Measurements from ENCODE around the gene RIMS3. TPM values are rescaled to one million over a fixed set of nuclear protein-coding genes. Genes with fewer than 3 reads are reported as not detected.

RIMS3 gene
- total RNA-seq = 0.52 TPM

- Histone ChIP-seq H3K4me1 (ENCODE audit: control insufficient read depth in 3 of 3, insufficient read depth in 3 of 3, low read length in 3 of 3) (peaks cover 0 to 9% (median 0%) of the 10 kb centered on the region in 3 donors), H3K27ac (ENCODE audit: low read depth, low read length) (no peak within 1 kb of the TSS), H3K36me3 (ENCODE audit: control insufficient read depth in 3 of 3, insufficient read depth in 3 of 3, low read length in 3 of 3) (no peaks in the 10 kb centered on the region), H3K27me3 (ENCODE audit: control insufficient read depth in 3 of 3, insufficient read depth in 3 of 3, low read length in 3 of 3) (peaks cover 0 to 3% (median 0%) of the 10 kb centered on the region in 3 donors), H3K9ac (ENCODE audit: low read depth in 1 of 3, low read length in 3 of 3) (peak within 1 kb of the TSS in 1 of 3 donors; percentile 62), H3K4me3 (ENCODE audit: low read length in 3 of 3) (peak within 1 kb of the TSS; percentile 43 to 58 (median 52)), H3K9me3 (ENCODE audit: control insufficient read depth in 3 of 3, low read length in 3 of 3) (no peaks in the 10 kb centered on the region)
Measured at GRCh38 chr1:40665335-40666171, at the start of gene RIMS3. Gene RIMS3, minus strand, starts transcription at chr1:40665682. Its CDS starts 23,757 bp downstream, at chr1:40641925.

- Histone ChIP-seq H3K9me3 (ENCODE audit: control insufficient read depth in 3 of 3, low read length in 3 of 3) (no peaks in the 10 kb centered on the region), H3K27me3 (ENCODE audit: control insufficient read depth in 3 of 3, insufficient read depth in 3 of 3, low read length in 3 of 3) (no peaks in the 10 kb centered on the region), H3K4me1 (ENCODE audit: control insufficient read depth in 3 of 3, insufficient read depth in 3 of 3, low read length in 3 of 3) (peaks cover 31 to 65% (median 39%) of the 10 kb centered on the region in 3 donors), H3K36me3 (ENCODE audit: control insufficient read depth in 3 of 3, insufficient read depth in 3 of 3, low read length in 3 of 3) (no peaks in the 10 kb centered on the region), H3K9ac (ENCODE audit: low read depth in 1 of 3, low read length in 3 of 3) (no peak overlapping the region), H3K4me3 (ENCODE audit: low read length in 3 of 3) (no peak overlapping the region), H3K27ac (ENCODE audit: low read depth, low read length) (peak overlapping the region; percentile 12)
Measured at GRCh38 chr1:40712997-40713396, 47.5 kb upstream of the RIMS3 start.

GRCh38 chr1:40712405-40712944 is 47.0 kb upstream of the RIMS3 start:
- no peaks in the 10 kb centered on the region for H3K36me3 ChIP-seq (ENCODE audit: control insufficient read depth in 3 of 3, insufficient read depth in 3 of 3, low read length in 3 of 3)
- H3K4me1 ChIP-seq (ENCODE audit: control insufficient read depth in 3 of 3, insufficient read depth in 3 of 3, low read length in 3 of 3) = peaks cover 31 to 63% (median 39%) of the 10 kb centered on the region in 3 donors
- no peaks in the 10 kb centered on the region for H3K27me3 ChIP-seq (ENCODE audit: control insufficient read depth in 3 of 3, insufficient read depth in 3 of 3, low read length in 3 of 3)
- peak overlapping the region; percentile 93 for H3K27ac ChIP-seq (ENCODE audit: low read depth, low read length)
- no peaks in the 10 kb centered on the region for H3K9me3 ChIP-seq (ENCODE audit: control insufficient read depth in 3 of 3, low read length in 3 of 3)
- no peak overlapping the region for H3K4me3 ChIP-seq (ENCODE audit: low read length in 3 of 3)
- H3K9ac ChIP-seq (ENCODE audit: low read depth in 1 of 3, low read length in 3 of 3) = peak overlapping the region; percentile 7 to 66 (median 20)

- H3K9me3 ChIP-seq (ENCODE audit: control insufficient read depth in 3 of 3, low read length in 3 of 3) = no peaks in the 10 kb centered on the region
- H3K9ac ChIP-seq (ENCODE audit: low read depth in 1 of 3, low read length in 3 of 3) = peak overlapping the region; percentile 66 to 91 (median 89)
- H3K27me3 ChIP-seq (ENCODE audit: control insufficient read depth in 3 of 3, insufficient read depth in 3 of 3, low read length in 3 of 3) = no peaks in the 10 kb centered on the region
- peak overlapping the region; percentile 46 to 95 (median 84) for H3K4me3 ChIP-seq (ENCODE audit: low read length in 3 of 3)
- peak overlapping the region; percentile 93 for H3K27ac ChIP-seq (ENCODE audit: low read depth, low read length)
- no peaks in the 10 kb centered on the region for H3K36me3 ChIP-seq (ENCODE audit: control insufficient read depth in 3 of 3, insufficient read depth in 3 of 3, low read length in 3 of 3)
- peaks cover 31 to 63% (median 32%) of the 10 kb centered on the region in 3 donors for H3K4me1 ChIP-seq (ENCODE audit: control insufficient read depth in 3 of 3, insufficient read depth in 3 of 3, low read length in 3 of 3)
Measured at GRCh38 chr1:40711465-40712404, 46.3 kb upstream of the RIMS3 start.

GRCh38 chr1:40710581-40711315 is 45.3 kb upstream of the RIMS3 start:
- Histone ChIP-seq H3K4me1 (ENCODE audit: control insufficient read depth in 3 of 3, insufficient read depth in 3 of 3, low read length in 3 of 3) (peaks cover 27 to 55% (median 27%) of the 10 kb centered on the region in 3 donors), H3K27ac (ENCODE audit: low read depth, low read length) (peak overlapping the region; percentile 93)

GRCh38 chr1:40709802-40710278 is 44.4 kb upstream of the RIMS3 start:
- peak overlapping the region; percentile 66 to 91 (median 89) for H3K9ac ChIP-seq (ENCODE audit: low read depth in 1 of 3, low read length in 3 of 3)
- peaks cover 26 to 50% (median 31%) of the 10 kb centered on the region in 3 donors for H3K4me1 ChIP-seq (ENCODE audit: control insufficient read depth in 3 of 3, insufficient read depth in 3 of 3, low read length in 3 of 3)
- no peaks in the 10 kb centered on the region for H3K9me3 ChIP-seq (ENCODE audit: control insufficient read depth in 3 of 3, low read length in 3 of 3)
- peak overlapping the region; percentile 79 to 95 (median 84) for H3K4me3 ChIP-seq (ENCODE audit: low read length in 3 of 3)
- H3K27ac ChIP-seq (ENCODE audit: low read depth, low read length) = peak overlapping the region; percentile 93
- no peaks in the 10 kb centered on the region for H3K36me3 ChIP-seq (ENCODE audit: control insufficient read depth in 3 of 3, insufficient read depth in 3 of 3, low read length in 3 of 3)
- H3K27me3 ChIP-seq (ENCODE audit: control insufficient read depth in 3 of 3, insufficient read depth in 3 of 3, low read length in 3 of 3) = no peaks in the 10 kb centered on the region

More at GRCh38 chr1:40710581-40711315, 45.3 kb upstream of the RIMS3 start:
- no peaks in the 10 kb centered on the region for H3K27me3 ChIP-seq (ENCODE audit: control insufficient read depth in 3 of 3, insufficient read depth in 3 of 3, low read length in 3 of 3)
- no peaks in the 10 kb centered on the region for H3K36me3 ChIP-seq (ENCODE audit: control insufficient read depth in 3 of 3, insufficient read depth in 3 of 3, low read length in 3 of 3)
- peak overlapping the region; percentile 79 to 95 (median 84) for H3K4me3 ChIP-seq (ENCODE audit: low read length in 3 of 3)
- no peaks in the 10 kb centered on the region for H3K9me3 ChIP-seq (ENCODE audit: control insufficient read depth in 3 of 3, low read length in 3 of 3)
- peak overlapping the region; percentile 66 to 91 (median 89) for H3K9ac ChIP-seq (ENCODE audit: low read depth in 1 of 3, low read length in 3 of 3)

- Histone ChIP-seq H3K9me3 (ENCODE audit: control insufficient read depth in 3 of 3, low read length in 3 of 3) (no peaks in the 10 kb centered on the region), H3K27me3 (ENCODE audit: control insufficient read depth in 3 of 3, insufficient read depth in 3 of 3, low read length in 3 of 3) (no peaks in the 10 kb centered on the region), H3K27ac (ENCODE audit: low read depth, low read length) (peak overlapping the region; percentile 93), H3K9ac (ENCODE audit: low read depth in 1 of 3, low read length in 3 of 3) (peak overlapping the region; percentile 66 to 91 (median 89)), H3K4me3 (ENCODE audit: low read length in 3 of 3) (peak overlapping the region; percentile 79 to 95 (median 84)), H3K4me1 (ENCODE audit: control insufficient read depth in 3 of 3, insufficient read depth in 3 of 3, low read length in 3 of 3) (peaks cover 30 to 53% (median 36%) of the 10 kb centered on the region in 3 donors), H3K36me3 (ENCODE audit: control insufficient read depth in 3 of 3, insufficient read depth in 3 of 3, low read length in 3 of 3) (no peaks in the 10 kb centered on the region)
Measured at GRCh38 chr1:40709100-40709801, 43.8 kb upstream of the RIMS3 start.

GRCh38 chr1:40708750-40709099 is 43.2 kb upstream of the RIMS3 start:
- Histone ChIP-seq H3K27ac (ENCODE audit: low read depth, low read length) (peak overlapping the region; percentile 93), H3K9me3 (ENCODE audit: control insufficient read depth in 3 of 3, low read length in 3 of 3) (no peaks in the 10 kb centered on the region), H3K36me3 (ENCODE audit: control insufficient read depth in 3 of 3, insufficient read depth in 3 of 3, low read length in 3 of 3) (no peaks in the 10 kb centered on the region), H3K27me3 (ENCODE audit: control insufficient read depth in 3 of 3, insufficient read depth in 3 of 3, low read length in 3 of 3) (no peaks in the 10 kb centered on the region), H3K9ac (ENCODE audit: low read depth in 1 of 3, low read length in 3 of 3) (peak overlapping the region; percentile 66 to 91 (median 89)), H3K4me1 (ENCODE audit: control insufficient read depth in 3 of 3, insufficient read depth in 3 of 3, low read length in 3 of 3) (peaks cover 27 to 51% (median 35%) of the 10 kb centered on the region in 3 donors), H3K4me3 (ENCODE audit: low read length in 3 of 3) (peak overlapping the region; percentile 79 to 95 (median 84))

Measured in skeletal muscle tissue (tissue), 4 donors.